ENCODE data around the gene MANSC1. TPM values are rescaled to one million over a fixed set of nuclear protein-coding genes. Genes with fewer than 3 reads are reported as not detected.
"Not testable (repeated sequence)": the region's sequence is repeated elsewhere in the genome, so short reads cannot be mapped to it uniquely, and the experiment has no call there.

Gene MANSC1
- total and polyA plus RNA-seq, 5 donors: 8.1 to 19.0 (median 13.8) TPM

DNA sequence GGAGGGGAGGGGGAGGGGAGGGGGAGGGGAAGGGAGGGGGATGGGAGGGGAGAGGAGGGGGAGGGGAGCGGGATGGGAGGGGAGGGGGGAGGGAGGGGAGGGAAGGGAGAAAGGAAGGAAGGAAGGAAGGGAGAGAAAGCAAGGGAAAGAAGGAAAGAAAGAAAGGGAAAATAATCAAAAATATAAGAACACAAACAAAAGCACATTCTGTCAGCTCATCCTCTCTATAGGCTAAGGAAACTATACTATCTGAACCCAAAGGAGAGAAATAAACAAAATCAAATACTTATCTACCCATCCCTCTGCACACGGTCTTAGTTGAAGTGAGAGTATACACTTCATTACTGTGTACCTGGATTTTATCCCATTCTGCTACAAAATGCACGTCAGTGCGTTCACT lies 26.9 kb downstream of the MANSC1 start:
- 78% methylated on average over 4 of the region's 4 CpGs for WGBS
- no peak for DNase-seq
- no peak overlapping the region for H3K27ac ChIP-seq (ENCODE audit: low read length)
- no peaks in the 10 kb centered on the region for H3K27me3 ChIP-seq (ENCODE audit: control insufficient read depth, insufficient read depth)
- H3K4me3 ChIP-seq (ENCODE audit: low read length): no peak overlapping the region
- intact Hi-C loops (cut with DNase I): loop anchor here in 1 of 4 donors (5.0 kb wide), 1 partner anchor 241 kb away; no protein-coding TSS in a partner anchor
- H3K9me3 ChIP-seq (ENCODE audit: control insufficient read depth, low read length): no peaks in the 10 kb centered on the region
- ATAC-seq: no peak
- no peaks in the 10 kb centered on the region for H3K4me1 ChIP-seq (ENCODE audit: control insufficient read depth, insufficient read depth, low read length)

DNA sequence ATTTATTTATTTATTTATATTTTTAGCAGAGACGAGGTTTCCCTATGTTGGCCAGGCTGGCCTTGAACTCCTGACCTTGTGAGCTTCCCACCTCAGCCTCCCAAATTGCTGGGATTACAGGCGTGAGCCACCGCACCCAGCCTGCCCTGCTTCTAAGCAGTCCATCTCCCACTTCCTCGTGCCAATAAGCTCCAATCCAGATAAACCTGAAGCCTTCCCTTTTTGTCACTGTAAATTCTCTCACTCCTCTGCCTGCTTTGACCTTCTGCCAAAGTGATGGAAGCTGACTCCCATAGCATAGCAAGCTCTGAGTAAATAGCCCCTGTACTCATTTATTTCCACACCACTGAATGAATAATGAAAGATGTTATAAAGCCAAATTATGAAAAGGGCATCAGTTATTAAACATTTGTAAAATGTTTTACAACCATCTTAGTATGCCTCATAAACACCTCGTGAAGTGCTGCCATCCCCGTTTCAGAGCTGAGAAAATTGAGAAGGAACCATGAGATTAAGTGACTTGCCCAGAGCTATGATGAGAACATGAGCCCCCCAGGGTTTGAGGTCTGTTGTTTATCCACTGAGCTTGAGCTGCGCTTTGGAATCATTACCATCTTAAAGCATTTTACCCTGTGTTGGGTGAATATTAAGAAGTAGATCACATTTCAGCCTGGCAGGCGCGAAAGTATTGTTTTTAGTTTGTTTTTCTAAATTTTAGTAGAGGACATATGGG lies 30.4 kb downstream of the MANSC1 start:
- DNase-seq (no peak), ATAC-seq (peak in 1 of 2 donors; percentile 59)
- Histone ChIP-seq H3K4me3 (ENCODE audit: low read length) (peak overlapping the region; percentile 44), H3K4me1 (ENCODE audit: control insufficient read depth, insufficient read depth, low read length) (no peaks in the 10 kb centered on the region), H3K9me3 (ENCODE audit: control insufficient read depth, low read length) (no peaks in the 10 kb centered on the region), H3K27ac (ENCODE audit: low read length) (peak overlapping the region; percentile 50), H3K27me3 (ENCODE audit: control insufficient read depth, insufficient read depth) (no peaks in the 10 kb centered on the region)
- intact Hi-C loops (cut with DNase I): loop anchor here in 1 of 4 donors (5.0 kb wide), 1 partner anchor 237 kb away; no protein-coding TSS in a partner anchor
- 53% methylated on average over 9 of the region's 9 CpGs for WGBS

DNA sequence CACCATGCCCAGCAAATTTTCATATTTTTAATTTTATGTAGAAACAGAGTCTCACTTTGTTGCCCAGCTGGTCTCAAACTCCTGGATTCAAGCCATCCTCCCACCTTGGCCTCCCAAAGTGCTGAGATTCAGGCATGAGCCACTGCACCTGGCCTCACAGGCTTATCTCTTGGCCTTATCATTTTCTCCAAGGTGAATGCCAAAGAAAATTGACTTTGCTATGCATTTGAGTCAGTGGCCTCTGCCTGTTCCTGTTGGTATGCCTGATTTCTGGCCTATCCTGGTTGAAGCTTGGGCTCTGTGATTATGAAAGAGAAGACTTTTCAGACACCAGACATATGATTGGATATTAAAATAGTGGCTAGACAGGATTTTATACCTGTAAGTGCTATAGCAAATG lies 34.2 kb downstream of the MANSC1 start:
- Histone ChIP-seq H3K27ac (ENCODE audit: low read length) (no peak overlapping the region), H3K4me1 (ENCODE audit: control insufficient read depth, insufficient read depth, low read length) (no peaks in the 10 kb centered on the region), H3K27me3 (ENCODE audit: control insufficient read depth, insufficient read depth) (no peaks in the 10 kb centered on the region), H3K9me3 (ENCODE audit: control insufficient read depth, low read length) (no peaks in the 10 kb centered on the region), H3K4me3 (ENCODE audit: low read length) (no peak overlapping the region)
- intact Hi-C loops (cut with DNase I): no loop called here
- no peak for ATAC-seq
- DNase-seq: no peak

DNA sequence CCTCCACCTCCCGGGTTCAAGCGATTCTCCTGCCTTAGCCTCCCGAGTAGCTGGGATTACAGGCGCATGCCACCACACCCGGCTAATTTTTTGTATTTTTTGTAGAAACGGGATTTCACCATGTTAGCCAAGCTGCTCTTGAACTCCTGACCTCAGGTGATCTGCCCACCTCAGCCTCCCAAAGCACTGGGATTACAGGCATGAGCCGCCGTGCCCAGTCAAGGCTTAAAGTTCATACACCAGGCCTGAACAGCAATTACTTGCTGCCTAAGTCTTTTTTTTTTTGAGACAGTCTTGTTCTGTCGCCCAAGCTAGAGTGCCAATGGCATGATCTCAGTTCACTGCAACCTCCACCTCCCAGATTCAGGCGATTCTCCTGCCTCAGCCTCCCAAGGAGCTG lies 39.3 kb downstream of the MANSC1 start:
- H3K27me3 ChIP-seq (ENCODE audit: control insufficient read depth, insufficient read depth); H3K27ac ChIP-seq (ENCODE audit: low read length); H3K9me3 ChIP-seq (ENCODE audit: control insufficient read depth, low read length); H3K4me1 ChIP-seq (ENCODE audit: control insufficient read depth, insufficient read depth, low read length); ATAC-seq; intact Hi-C loops (cut with DNase I); H3K4me3 ChIP-seq (ENCODE audit: low read length); DNase-seq: not testable (repeated sequence)
- WGBS: 93% methylated on average over 10 of the region's 10 CpGs

DNA sequence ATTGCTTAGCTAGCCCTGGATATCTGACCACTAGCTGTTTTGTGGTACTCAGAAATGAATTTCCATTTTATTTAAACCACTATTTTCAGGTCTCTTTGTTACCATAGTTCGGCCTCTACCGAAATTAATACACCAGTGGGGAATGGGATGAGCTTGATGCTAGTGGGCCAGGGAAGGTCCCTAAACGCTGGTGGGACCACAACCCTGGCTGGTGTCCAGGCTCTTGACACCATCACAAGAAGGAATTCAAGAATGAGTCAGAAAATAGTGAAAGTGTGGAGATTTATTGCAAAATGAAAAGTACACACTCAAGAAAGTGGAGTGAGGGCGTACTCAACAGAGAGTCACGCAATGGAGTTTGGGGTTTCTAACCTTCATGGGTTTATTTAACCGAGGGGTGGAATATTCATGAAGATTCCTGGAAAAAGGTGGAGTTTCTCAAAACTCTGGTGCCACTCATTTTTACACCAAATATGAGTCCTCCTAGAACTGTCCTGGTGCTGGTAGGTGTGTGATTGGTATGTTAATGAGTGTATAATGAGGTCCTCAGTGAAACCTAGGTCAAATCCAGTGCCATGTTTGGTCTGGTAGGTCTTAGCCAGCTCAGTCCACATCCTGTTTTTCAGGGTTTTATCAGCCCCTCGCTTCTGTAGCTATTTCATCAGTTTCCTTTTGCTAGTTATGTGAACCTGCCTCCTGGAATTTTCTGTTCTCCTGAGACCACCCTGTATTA lies 44.3 kb downstream of the MANSC1 start:
- no peaks in the 10 kb centered on the region for H3K9me3 ChIP-seq (ENCODE audit: control insufficient read depth, low read length)
- DNase-seq (no peak), ATAC-seq (no peak)
- WGBS: 86% methylated on average over 7 of the region's 7 CpGs
- H3K27ac ChIP-seq (ENCODE audit: low read length): no peak overlapping the region
- no peaks in the 10 kb centered on the region for H3K4me1 ChIP-seq (ENCODE audit: control insufficient read depth, insufficient read depth, low read length)
- intact Hi-C loops (cut with DNase I): no loop called here
- H3K27me3 ChIP-seq (ENCODE audit: control insufficient read depth, insufficient read depth): no peaks in the 10 kb centered on the region
- no peak overlapping the region for H3K4me3 ChIP-seq (ENCODE audit: low read length)

DNA sequence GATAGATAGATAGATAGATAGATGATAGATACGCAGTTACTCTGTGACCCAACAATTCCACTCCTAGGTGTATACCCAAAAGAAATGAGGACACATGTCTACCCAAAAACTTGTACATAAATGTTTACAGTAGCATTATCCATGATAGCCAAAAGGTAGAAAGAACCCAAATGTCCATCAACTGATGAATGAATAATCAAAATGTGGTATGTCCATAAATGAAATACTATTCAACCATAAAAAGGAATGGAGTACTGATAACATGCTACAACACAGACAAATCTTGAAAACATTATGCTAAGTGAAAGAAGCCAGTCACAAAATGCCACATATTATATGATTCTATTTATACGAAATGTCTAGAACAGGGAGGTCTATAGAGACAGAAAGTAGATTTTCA lies 47.1 kb downstream of the MANSC1 start:
- no peaks in the 10 kb centered on the region for H3K9me3 ChIP-seq (ENCODE audit: control insufficient read depth, low read length)
- no peaks in the 10 kb centered on the region for H3K4me1 ChIP-seq (ENCODE audit: control insufficient read depth, insufficient read depth, low read length)
- H3K27ac ChIP-seq (ENCODE audit: low read length): no peak overlapping the region
- no peak for DNase-seq
- no peaks in the 10 kb centered on the region for H3K27me3 ChIP-seq (ENCODE audit: control insufficient read depth, insufficient read depth)
- H3K4me3 ChIP-seq (ENCODE audit: low read length): no peak overlapping the region
- no peak for ATAC-seq
- intact Hi-C loops (cut with DNase I): no loop called here
- 98% methylated on average over 2 of the region's 2 CpGs for WGBS

DNA sequence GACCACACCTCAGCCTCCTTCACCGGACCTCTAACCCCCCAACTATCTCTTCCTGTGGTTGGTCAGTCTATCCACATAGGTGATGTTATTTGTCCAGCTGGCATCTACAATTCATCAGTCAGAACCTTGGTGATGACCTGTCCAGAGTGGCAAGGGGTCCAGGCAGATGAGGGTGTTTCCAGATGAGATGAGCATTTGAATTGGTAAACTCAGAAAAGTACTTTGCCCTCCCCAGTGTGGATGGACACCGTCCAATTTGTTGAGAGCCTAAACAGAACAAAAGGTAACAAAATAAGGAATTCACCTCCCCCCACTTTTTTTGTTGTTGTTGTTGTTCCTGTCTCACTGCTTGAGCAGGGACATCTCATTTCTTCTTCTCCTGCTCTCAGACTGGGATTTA lies 48.9 kb downstream of the MANSC1 start:
- Histone ChIP-seq H3K4me3 (ENCODE audit: low read length) (no peak overlapping the region), H3K27ac (ENCODE audit: low read length) (no peak overlapping the region), H3K27me3 (ENCODE audit: control insufficient read depth, insufficient read depth) (no peaks in the 10 kb centered on the region), H3K4me1 (ENCODE audit: control insufficient read depth, insufficient read depth, low read length) (no peaks in the 10 kb centered on the region), H3K9me3 (ENCODE audit: control insufficient read depth, low read length) (no peaks in the 10 kb centered on the region)
- whole genome bisulfite sequencing: 90% methylated on average over 2 of the region's 2 CpGs
- DNase-seq (no peak), ATAC-seq (no peak)
- intact Hi-C loops (cut with DNase I): no loop called here

DNA sequence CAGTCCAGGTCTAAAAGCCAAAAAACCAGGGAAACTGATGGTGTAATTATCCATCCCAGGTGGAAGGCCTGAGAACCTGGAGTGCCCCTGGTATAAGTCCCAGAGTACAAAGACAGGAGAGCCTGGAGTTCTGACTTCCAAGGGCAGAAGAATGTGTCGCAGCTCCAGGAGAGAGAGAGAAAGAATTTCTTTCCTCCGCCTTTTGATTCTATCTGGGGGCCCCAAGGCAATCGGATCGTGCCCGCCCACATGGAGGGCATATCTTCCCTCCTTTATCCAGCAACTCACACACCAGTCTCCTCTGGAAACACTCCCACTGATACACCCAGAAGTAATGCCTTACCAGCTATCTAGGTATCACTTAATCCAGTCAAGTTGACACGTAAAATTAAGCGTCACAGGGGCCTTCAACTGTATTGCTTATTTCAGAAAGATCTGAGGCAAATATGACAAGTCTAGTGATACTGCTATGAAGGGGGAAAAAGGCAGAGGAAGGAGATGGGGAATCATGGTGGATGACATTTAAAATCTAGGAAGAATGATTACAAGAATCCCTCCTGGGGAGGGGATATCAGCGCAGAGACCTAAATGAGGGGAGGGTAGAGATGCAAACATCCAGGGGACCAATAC lies 52.7 kb downstream of the MANSC1 start:
- no peaks in the 10 kb centered on the region for H3K9me3 ChIP-seq (ENCODE audit: control insufficient read depth, low read length)
- 74% methylated on average over 8 of the region's 8 CpGs for WGBS
- ATAC-seq: no peak
- no peak overlapping the region for H3K4me3 ChIP-seq (ENCODE audit: low read length)
- intact Hi-C loops (cut with DNase I): no loop called here
- H3K4me1 ChIP-seq (ENCODE audit: control insufficient read depth, insufficient read depth, low read length): peaks cover 4% of the 10 kb centered on the region
- H3K27ac ChIP-seq (ENCODE audit: low read length): no peak overlapping the region
- H3K27me3 ChIP-seq (ENCODE audit: control insufficient read depth, insufficient read depth): no peaks in the 10 kb centered on the region
- no peak for DNase-seq

DNA sequence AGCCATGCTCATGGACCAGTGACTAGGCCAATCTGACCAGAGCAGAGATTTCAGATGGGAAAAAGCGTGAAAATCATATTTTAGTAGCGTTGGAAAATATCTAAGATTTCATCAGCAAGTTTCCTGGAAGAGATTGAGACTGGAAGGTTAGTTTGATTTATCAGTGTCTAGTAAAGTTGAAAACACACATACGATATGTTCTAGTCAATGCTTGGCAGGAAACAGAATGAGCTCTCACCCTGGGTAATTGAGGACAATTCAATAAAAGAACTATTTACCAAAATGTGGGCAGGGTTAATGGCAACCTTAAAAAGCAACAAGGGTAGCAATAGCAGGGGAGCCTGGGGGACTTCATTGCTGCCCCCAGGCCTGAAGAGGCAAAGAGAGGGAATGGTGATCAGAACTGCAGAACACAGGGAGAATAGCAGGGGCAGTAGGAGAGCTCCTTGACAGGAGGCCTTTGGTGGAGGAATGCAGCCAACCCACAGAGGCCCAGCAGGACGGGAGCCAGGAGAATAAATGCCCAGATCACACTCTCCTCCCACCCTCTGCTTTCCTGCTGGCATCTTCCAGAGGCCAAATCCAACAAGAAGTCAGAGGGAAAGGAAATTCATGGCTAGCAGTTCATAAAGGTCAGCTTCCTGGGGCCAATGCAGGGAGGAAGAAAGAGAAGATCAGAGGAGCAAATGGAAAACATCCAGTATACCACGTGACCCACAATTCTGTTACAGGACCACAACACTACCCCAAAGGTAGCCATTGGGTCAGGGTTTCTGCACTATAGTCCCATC lies 55.6 kb downstream of the MANSC1 start:
- WGBS: 69% methylated on average over 5 of the region's 5 CpGs
- Histone ChIP-seq H3K27me3 (ENCODE audit: control insufficient read depth, insufficient read depth) (no peaks in the 10 kb centered on the region), H3K27ac (ENCODE audit: low read length) (no peak overlapping the region), H3K4me1 (ENCODE audit: control insufficient read depth, insufficient read depth, low read length) (peaks cover 4% of the 10 kb centered on the region), H3K9me3 (ENCODE audit: control insufficient read depth, low read length) (no peaks in the 10 kb centered on the region), H3K4me3 (ENCODE audit: low read length) (no peak overlapping the region)
- ATAC-seq (peak; percentile 49 to 62), DNase-seq (no peak)
- intact Hi-C loops (cut with DNase I): no loop called here

DNA sequence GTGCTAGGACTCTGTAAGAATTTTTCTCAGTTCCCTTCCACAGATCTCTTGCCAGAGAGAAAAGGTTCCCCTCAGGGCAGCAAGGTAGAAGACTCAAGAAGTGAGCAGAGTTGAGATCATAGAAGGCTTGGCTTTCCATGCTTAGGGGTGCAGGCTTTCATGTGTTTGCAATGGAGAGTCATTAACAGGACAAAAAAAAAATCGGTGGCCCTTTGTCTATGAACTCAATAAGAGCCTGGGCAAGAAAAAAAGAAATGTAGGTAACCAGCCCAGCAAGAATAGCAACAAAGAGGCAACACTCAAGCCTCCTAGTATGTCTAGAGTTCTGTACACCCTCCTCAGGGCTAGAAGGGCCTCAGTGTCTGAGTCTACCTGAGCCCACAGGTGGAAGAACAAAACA lies 59.8 kb downstream of the MANSC1 start:
- Histone ChIP-seq H3K27me3 (ENCODE audit: control insufficient read depth, insufficient read depth) (no peaks in the 10 kb centered on the region), H3K4me1 (ENCODE audit: control insufficient read depth, insufficient read depth, low read length) (peaks cover 4% of the 10 kb centered on the region), H3K27ac (ENCODE audit: low read length) (no peak overlapping the region), H3K9me3 (ENCODE audit: control insufficient read depth, low read length) (no peaks in the 10 kb centered on the region), H3K4me3 (ENCODE audit: low read length) (no peak overlapping the region)
- no peak for ATAC-seq
- intact Hi-C loops (cut with DNase I): no loop called here
- no peak for DNase-seq
- WGBS: 76% methylated on average over 1 of the region's 1 CpG

Measured in right cardiac atrium (tissue), 5 donors.